Panc1 (cell line): ENCODE results near the gene CKS1B. TPM values are rescaled to one million over a fixed set of nuclear protein-coding genes. Genes with fewer than 3 reads are reported as not detected.

Experiments used
- ATAC-seq: fragments of 200-7000 bp; cut with Tn5 transposase; 2 replicates; pipeline ENCODE4 v1.9.1; 2020; ENCODE audit warnings: mild to moderate bottlenecking, moderate library complexity
- BruUV-seq: library from RNA; stranded (reverse); fragments of 400-500 nt; replicated peaks from 2 replicates; lab custom pipeline; 2021; lab: Mats Ljungman, UMichigan
- CTCF ChIA-PET: fragments of 300-600 bp; sonication (Branson Sonifier 250); formaldehyde crosslinking; loops from one replicate; lab custom pipeline; 2022; ENCODE audit warnings: antibody characterized with exemption; lab: Charles Lee
- POLR2A ChIA-PET: fragments of 300-600 bp; sonication (Branson Sonifier 250); formaldehyde crosslinking; loops from one replicate; lab custom pipeline; 2022; ENCODE audit warnings: antibody characterized with exemption; lab: Charles Lee
- DNase-seq: peaks from one replicate; pipeline ENCODE4 v3.0.0-alpha.2; 2010; ENCODE audit warnings: low read depth, low spot score
- H3K27ac ChIP-seq: 2 replicates; pipeline ENCODE4 v1.5.1; 2011; ENCODE audit warnings: mild to moderate bottlenecking, low read length, inconsistent platforms
- H3K27me3 ChIP-seq: fragments of 200-500 bp; sonication (Bioruptor generic); 2 replicates; pipeline ENCODE4 v1.6.0; 2014; ENCODE audit warnings: low read length, inconsistent platforms; ENCODE audit not compliant: control insufficient read depth, insufficient read depth
- H3K36me3 ChIP-seq: fragments of 200-500 bp; sonication (Bioruptor generic); 2 replicates; pipeline ENCODE4 v1.5.1; 2014; ENCODE audit warnings: inconsistent platforms, mild to moderate bottlenecking, low read length, moderate library complexity; ENCODE audit not compliant: control insufficient read depth, insufficient read depth
- H3K4me1 ChIP-seq: 2 replicates; pipeline ENCODE4 v1.5.1; 2011; ENCODE audit warnings: inconsistent platforms, mild to moderate bottlenecking, low read length, moderate library complexity; ENCODE audit not compliant: control insufficient read depth, insufficient read depth
- H3K4me3 ChIP-seq, 2 experiments: 2 replicates each; pipeline ENCODE4 v1.5.1; 2011 to 2012; ENCODE audit warnings: low read depth in 2 of 2, low read length in 2 of 2, mild to moderate bottlenecking in 2 of 2, inconsistent platforms in 1 of 2, moderate library complexity in 1 of 2
- H3K9me3 ChIP-seq: fragments of 200-500 bp; sonication (Bioruptor generic); 2 replicates; pipeline ENCODE4 v1.5.1; 2014; ENCODE audit warnings: low read depth, mild to moderate bottlenecking, inconsistent platforms, low read length, moderate library complexity; ENCODE audit not compliant: control insufficient read depth, insufficient read depth
- POLR2AphosphoS5 ChIP-seq: IDR thresholded peaks from 2 replicates; pipeline ENCODE4 v1.6.1; 2012; ENCODE audit warnings: mild to moderate bottlenecking, low read depth, low read length, moderate library complexity
- SIN3A ChIP-seq: IDR thresholded peaks from 2 replicates; pipeline ENCODE4 v1.6.1; 2012; ENCODE audit warnings: low read depth, mild to moderate bottlenecking, low read length, moderate library complexity, borderline replicate concordance; ENCODE audit not compliant: insufficient read depth
- TCF7L2 ChIP-seq: IDR thresholded peaks from 2 replicates; pipeline ENCODE4 v1.6.1; 2011; ENCODE audit warnings: mild to moderate bottlenecking, low read depth, low read length, inconsistent platforms
- in situ Hi-C: cut with HindIII; loops from 2 replicates; pipeline ENCODE4 v1.10.0; 2016; ENCODE audit warnings: low sequenced_read_pairs, low pct_unique_long_range_greater_than_20kb
- intact Hi-C: fragments of 100-400 bp; cut with micrococcal nuclease; formaldehyde crosslinking; loops from one replicate; pipeline ENCODE4 v1.10.0; 2022; ENCODE audit not compliant: unreplicated experiment
- total RNA-seq: library from RNA; stranded (reverse); gene quantifications from one replicate; pipeline ENCODE4 v1.2.1, GENCODE V29; 2021; ENCODE audit not compliant: unreplicated experiment
- TF ChIP-seq, protein P1 (sequence below), 2 experiments: IDR thresholded peaks; 2 replicates each; pipeline ENCODE4 v1.6.1; 2011 to 2012; ENCODE audit warnings: low read depth in 2 of 2, control low read depth in 1 of 2, low read length in 1 of 2, mild to moderate bottlenecking in 1 of 2, moderate library complexity in 1 of 2; ENCODE audit not compliant: insufficient read depth in 1 of 2
- TF ChIP-seq, protein P2 (sequence below): fragments of 450-650 bp; IDR thresholded peaks from 2 replicates; pipeline ENCODE4 v1.5.1; 2017; ENCODE audit warnings: mild to moderate bottlenecking

The CKS1B gene
- total RNA-seq, 1 experiment from 2014 or later = 212 TPM

- Histone ChIP-seq H3K36me3 (peaks cover 4% of the 10 kb centered on the region; the same call in 1 of the 2 replicates), H3K9me3 (no peaks in the 10 kb centered on the region), H3K27me3 (no peaks in the 10 kb centered on the region), H3K4me1 (peaks cover 8% of the 10 kb centered on the region), H3K4me3 (no peak overlapping the region), H3K27ac (no peak overlapping the region)
- intact Hi-C loops (no loop called here), in situ Hi-C loops (no loop called here)
- ChIA-PET CTCF (interaction anchor here (0.6 to 1.2 kb wide), 4 partner anchors 19 to 24 kb away, joined by 3 to 7 read pairs (median 5); no protein-coding TSS in a partner anchor), POLR2A (interaction anchor here (0.6 to 1.6 kb wide), 3 partner anchors 8 to 23 kb away, joined by 3 to 12 read pairs (median 3); partner anchors contain the start of gene FLAD1)
- DNase-seq = no peak
- no TSS peak for BruUV-seq
- TF ChIP-seq POLR2AphosphoS5 (peak; percentile 31; the same call in 1 of the 2 replicates), TCF7L2 (no peak), SIN3A (no peak)
- TF ChIP-seq, protein P1, sequence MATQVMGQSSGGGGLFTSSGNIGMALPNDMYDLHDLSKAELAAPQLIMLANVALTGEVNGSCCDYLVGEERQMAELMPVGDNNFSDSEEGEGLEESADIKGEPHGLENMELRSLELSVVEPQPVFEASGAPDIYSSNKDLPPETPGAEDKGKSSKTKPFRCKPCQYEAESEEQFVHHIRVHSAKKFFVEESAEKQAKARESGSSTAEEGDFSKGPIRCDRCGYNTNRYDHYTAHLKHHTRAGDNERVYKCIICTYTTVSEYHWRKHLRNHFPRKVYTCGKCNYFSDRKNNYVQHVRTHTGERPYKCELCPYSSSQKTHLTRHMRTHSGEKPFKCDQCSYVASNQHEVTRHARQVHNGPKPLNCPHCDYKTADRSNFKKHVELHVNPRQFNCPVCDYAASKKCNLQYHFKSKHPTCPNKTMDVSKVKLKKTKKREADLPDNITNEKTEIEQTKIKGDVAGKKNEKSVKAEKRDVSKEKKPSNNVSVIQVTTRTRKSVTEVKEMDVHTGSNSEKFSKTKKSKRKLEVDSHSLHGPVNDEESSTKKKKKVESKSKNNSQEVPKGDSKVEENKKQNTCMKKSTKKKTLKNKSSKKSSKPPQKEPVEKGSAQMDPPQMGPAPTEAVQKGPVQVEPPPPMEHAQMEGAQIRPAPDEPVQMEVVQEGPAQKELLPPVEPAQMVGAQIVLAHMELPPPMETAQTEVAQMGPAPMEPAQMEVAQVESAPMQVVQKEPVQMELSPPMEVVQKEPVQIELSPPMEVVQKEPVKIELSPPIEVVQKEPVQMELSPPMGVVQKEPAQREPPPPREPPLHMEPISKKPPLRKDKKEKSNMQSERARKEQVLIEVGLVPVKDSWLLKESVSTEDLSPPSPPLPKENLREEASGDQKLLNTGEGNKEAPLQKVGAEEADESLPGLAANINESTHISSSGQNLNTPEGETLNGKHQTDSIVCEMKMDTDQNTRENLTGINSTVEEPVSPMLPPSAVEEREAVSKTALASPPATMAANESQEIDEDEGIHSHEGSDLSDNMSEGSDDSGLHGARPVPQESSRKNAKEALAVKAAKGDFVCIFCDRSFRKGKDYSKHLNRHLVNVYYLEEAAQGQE (IDR thresholded peaks at IDR 0.05; ENCODE audit: insufficient read depth in 1 of 2, low read depth in 2 of 2, low read length in 1 of 2) = no peak
- TF ChIP-seq, protein P2, sequence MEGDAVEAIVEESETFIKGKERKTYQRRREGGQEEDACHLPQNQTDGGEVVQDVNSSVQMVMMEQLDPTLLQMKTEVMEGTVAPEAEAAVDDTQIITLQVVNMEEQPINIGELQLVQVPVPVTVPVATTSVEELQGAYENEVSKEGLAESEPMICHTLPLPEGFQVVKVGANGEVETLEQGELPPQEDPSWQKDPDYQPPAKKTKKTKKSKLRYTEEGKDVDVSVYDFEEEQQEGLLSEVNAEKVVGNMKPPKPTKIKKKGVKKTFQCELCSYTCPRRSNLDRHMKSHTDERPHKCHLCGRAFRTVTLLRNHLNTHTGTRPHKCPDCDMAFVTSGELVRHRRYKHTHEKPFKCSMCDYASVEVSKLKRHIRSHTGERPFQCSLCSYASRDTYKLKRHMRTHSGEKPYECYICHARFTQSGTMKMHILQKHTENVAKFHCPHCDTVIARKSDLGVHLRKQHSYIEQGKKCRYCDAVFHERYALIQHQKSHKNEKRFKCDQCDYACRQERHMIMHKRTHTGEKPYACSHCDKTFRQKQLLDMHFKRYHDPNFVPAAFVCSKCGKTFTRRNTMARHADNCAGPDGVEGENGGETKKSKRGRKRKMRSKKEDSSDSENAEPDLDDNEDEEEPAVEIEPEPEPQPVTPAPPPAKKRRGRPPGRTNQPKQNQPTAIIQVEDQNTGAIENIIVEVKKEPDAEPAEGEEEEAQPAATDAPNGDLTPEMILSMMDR = no peak; the same call in 1 of the 2 replicates
- ATAC-seq = peak; percentile 54
Measured at GRCh38 chr1:154992721-154993571, 18.5 kb downstream of the CKS1B start.

GRCh38 chr1:154993572-154994268 is 19.2 kb downstream of the CKS1B start, which contains the start of gene LENEP:
LENEP (plus strand) TSS chr1:154993586; CDS start chr1:154993608, 22 bp downstream.
- ChIA-PET POLR2A (interaction anchor here (0.6 to 1.6 kb wide), 4 partner anchors 9 to 24 kb away, joined by 3 to 12 read pairs (median 3); partner anchors contain the start of gene FLAD1), CTCF (interaction anchor here (0.6 to 0.8 kb wide), 3 partner anchors 19 to 24 kb away, joined by 3 to 7 read pairs (median 3); no protein-coding TSS in a partner anchor)
- H3K27ac ChIP-seq = peak within 1 kb of the TSS; percentile 48; the same call in 1 of the 2 replicates
- ATAC-seq (peak; percentile 7; the same call in 1 of the 2 replicates), DNase-seq (no peak)
- no peaks in the 10 kb centered on the region for H3K9me3 ChIP-seq
- in situ Hi-C loops = no loop called here
- no TSS peak for BruUV-seq
- intact Hi-C loops = no loop called here
- TF ChIP-seq, protein P2 = no peak
- TF ChIP-seq SIN3A (no peak), TCF7L2 (no peak), POLR2AphosphoS5 (no peak)
- TF ChIP-seq, protein P1 (IDR thresholded peaks at IDR 0.05; ENCODE audit: insufficient read depth in 1 of 2, low read depth in 2 of 2, low read length in 1 of 2) = no peak
- peaks cover 4% of the 10 kb centered on the region; the same call in 1 of the 2 replicates for H3K36me3 ChIP-seq
- peaks cover 8% of the 10 kb centered on the region for H3K4me1 ChIP-seq
- no peak within 1 kb of the TSS for H3K4me3 ChIP-seq
- no peaks in the 10 kb centered on the region for H3K27me3 ChIP-seq
